ENCODE data around the gene ZRANB3. TPM values are rescaled to one million over a fixed set of nuclear protein-coding genes. Genes with fewer than 3 reads are reported as not detected.
A peak's percentile ranks its signal among the peaks of the same experiment; 100 is the strongest.

Gene ZRANB3
- total RNA-seq, 1 experiment from 2014 or later: 12.0 TPM

DNA sequence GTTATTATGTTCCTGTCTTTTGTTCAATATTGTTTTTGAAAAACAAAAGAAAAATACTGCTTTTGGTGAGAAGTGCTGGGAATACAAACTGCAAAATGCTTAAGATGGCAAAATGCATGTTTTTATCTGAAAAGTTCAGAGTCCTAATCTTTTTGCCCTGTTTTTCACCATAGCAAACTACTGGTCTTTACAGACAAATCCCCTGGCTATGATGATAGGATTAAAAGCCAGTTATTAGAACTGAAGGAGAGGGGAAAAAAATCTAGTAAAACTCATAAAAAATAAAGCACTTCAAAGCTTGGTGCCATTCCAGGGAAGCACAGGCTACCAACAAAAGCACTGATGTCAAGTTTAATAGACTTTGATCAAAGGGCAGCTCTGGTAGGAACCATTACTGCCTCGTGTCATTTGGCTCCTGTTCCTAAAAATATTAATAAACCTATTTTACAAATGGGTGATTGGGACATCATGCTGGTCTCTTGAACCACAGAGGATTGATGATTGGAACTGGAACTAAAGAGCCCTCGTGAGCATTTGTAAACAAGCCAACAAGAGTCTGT, 284.2 kb downstream of the ZRANB3 start:
- H4K20me1 ChIP-seq (ENCODE audit: insufficient read depth): no peaks in the 10 kb centered on the region
- no peaks in the 10 kb centered on the region for H3K36me3 ChIP-seq (ENCODE audit: control insufficient read depth in 1 of 2, insufficient read depth in 2 of 2, low read length in 2 of 2)
- no peak for DNase-seq (ENCODE audit: low read depth, low spot score)
- TF ChIP-seq POLR2A (IDR thresholded peaks at IDR 0.05; ENCODE audit: borderline replicate concordance, extremely low read depth, insufficient read depth, insufficient read length) (no peak), TCF7L2 (IDR thresholded peaks at IDR 0.05; ENCODE audit: borderline replicate concordance, extremely low read depth, insufficient read depth, insufficient read length) (peak; percentile 87)
- TF ChIP-seq, protein P1, sequence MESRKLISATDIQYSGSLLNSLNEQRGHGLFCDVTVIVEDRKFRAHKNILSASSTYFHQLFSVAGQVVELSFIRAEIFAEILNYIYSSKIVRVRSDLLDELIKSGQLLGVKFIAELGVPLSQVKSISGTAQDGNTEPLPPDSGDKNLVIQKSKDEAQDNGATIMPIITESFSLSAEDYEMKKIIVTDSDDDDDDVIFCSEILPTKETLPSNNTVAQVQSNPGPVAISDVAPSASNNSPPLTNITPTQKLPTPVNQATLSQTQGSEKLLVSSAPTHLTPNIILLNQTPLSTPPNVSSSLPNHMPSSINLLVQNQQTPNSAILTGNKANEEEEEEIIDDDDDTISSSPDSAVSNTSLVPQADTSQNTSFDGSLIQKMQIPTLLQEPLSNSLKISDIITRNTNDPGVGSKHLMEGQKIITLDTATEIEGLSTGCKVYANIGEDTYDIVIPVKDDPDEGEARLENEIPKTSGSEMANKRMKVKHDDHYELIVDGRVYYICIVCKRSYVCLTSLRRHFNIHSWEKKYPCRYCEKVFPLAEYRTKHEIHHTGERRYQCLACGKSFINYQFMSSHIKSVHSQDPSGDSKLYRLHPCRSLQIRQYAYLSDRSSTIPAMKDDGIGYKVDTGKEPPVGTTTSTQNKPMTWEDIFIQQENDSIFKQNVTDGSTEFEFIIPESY (IDR thresholded peaks at IDR 0.05; ENCODE audit: extremely low read depth, insufficient replicate concordance, low read length): no peak
- no peaks in the 10 kb centered on the region for H3K9me3 ChIP-seq (ENCODE audit: control insufficient read depth in 1 of 2, insufficient read depth in 1 of 2, low read depth in 1 of 2, low read length in 2 of 2)
- ChIA-PET CTCF (no interaction called here), POLR2A (no interaction called here), RAD21 (ENCODE audit: low non-redundant PET in 1 of 2, low total read pairs in 2 of 2, uncharacterized antibody in 2 of 2, unreplicated experiment in 2 of 2) (no interaction called here)
- no peak overlapping the region for H2AFZ ChIP-seq (ENCODE audit: low read depth, low read length, poor library complexity, severe bottlenecking)
- no peaks in the 10 kb centered on the region for H3K27me3 ChIP-seq (ENCODE audit: insufficient read depth, low read length)
- BruUV-seq (replicated peaks): no TSS peak
- intact Hi-C loops (cut with micrococcal nuclease): no loop called here
- ATAC-seq: no peak
- no peak overlapping the region for H3K4me2 ChIP-seq (ENCODE audit: low read length)
- no peak overlapping the region for H3K9ac ChIP-seq (ENCODE audit: low read length)
- H3K79me2 ChIP-seq (ENCODE audit: insufficient read depth, low read length): no peaks in the 10 kb centered on the region
- no peak overlapping the region for H3K27ac ChIP-seq (ENCODE audit: low read depth, low read length)
- H3K4me3 ChIP-seq (replicated peaks in 1 of 2; ENCODE audit: low read depth in 1 of 2, low read length in 2 of 2): no peak overlapping the region
- H3K4me1 ChIP-seq (ENCODE audit: control insufficient read depth in 1 of 2, insufficient read depth in 2 of 2, low read length in 2 of 2): peaks cover 10 to 20% of the 10 kb centered on the region in 2 experiments
- no peaks in the 10 kb centered on the region for H3K9me2 ChIP-seq (ENCODE audit: insufficient read depth)

DNA sequence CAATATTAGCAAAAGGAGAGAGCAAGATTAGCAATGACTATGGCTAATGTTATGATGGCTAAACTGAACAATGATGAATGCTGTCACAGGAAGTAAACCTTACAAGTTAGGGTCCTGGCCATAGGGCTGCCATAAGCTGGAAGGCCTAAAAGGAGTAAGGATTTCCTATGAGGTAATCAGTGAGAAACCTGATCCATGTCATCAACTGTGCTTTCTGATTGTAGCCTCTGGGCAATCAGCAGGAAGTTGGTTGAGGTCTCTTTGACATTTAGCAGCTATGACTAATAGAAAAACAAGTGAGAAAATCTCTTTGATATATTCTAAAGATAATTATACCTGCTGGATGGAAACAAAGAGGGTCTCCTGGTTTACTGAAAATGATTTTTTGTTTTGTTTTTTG, 285.9 kb downstream of the ZRANB3 start:
- BruUV-seq (replicated peaks): no TSS peak
- intact Hi-C loops (cut with micrococcal nuclease): no loop called here
- Histone ChIP-seq H3K4me3 (replicated peaks in 1 of 2; ENCODE audit: low read depth in 1 of 2, low read length in 2 of 2) (peak overlapping the region in 1 of 2 experiments; percentile 18; a peak in 1 of 4 replicates), H3K27me3 (ENCODE audit: insufficient read depth, low read length) (no peaks in the 10 kb centered on the region), H2AFZ (ENCODE audit: low read depth, low read length, poor library complexity, severe bottlenecking) (no peak overlapping the region), H4K20me1 (ENCODE audit: insufficient read depth) (no peaks in the 10 kb centered on the region), H3K27ac (ENCODE audit: low read depth, low read length) (peak overlapping the region; percentile 28; the same call in 1 of the 2 replicates), H3K4me1 (ENCODE audit: control insufficient read depth in 1 of 2, insufficient read depth in 2 of 2, low read length in 2 of 2) (peaks cover 10 to 20% of the 10 kb centered on the region in 2 experiments), H3K36me3 (ENCODE audit: control insufficient read depth in 1 of 2, insufficient read depth in 2 of 2, low read length in 2 of 2) (no peaks in the 10 kb centered on the region), H3K9ac (ENCODE audit: low read length) (no peak overlapping the region), H3K9me2 (ENCODE audit: insufficient read depth) (no peaks in the 10 kb centered on the region), H3K9me3 (ENCODE audit: control insufficient read depth in 1 of 2, insufficient read depth in 1 of 2, low read depth in 1 of 2, low read length in 2 of 2) (no peaks in the 10 kb centered on the region), H3K79me2 (ENCODE audit: insufficient read depth, low read length) (no peaks in the 10 kb centered on the region), H3K4me2 (ENCODE audit: low read length) (peak overlapping the region; percentile 60)
- POLR2A ChIA-PET: interaction anchor here (0.9 kb wide), 1 partner anchor 57 kb away, joined by 3 read pairs; no protein-coding TSS in a partner anchor
- DNase-seq (ENCODE audit: low read depth, low spot score) (peak; percentile 51), ATAC-seq (peak; percentile 75)
- CTCF ChIA-PET: no interaction called here
- RAD21 ChIA-PET (ENCODE audit: low non-redundant PET in 1 of 2, low total read pairs in 2 of 2, uncharacterized antibody in 2 of 2, unreplicated experiment in 2 of 2): interaction anchor here in 1 of 2 experiments (0.7 kb wide), 1 partner anchor 358 kb away, joined by 4 read pairs; no protein-coding TSS in a partner anchor
- TF ChIP-seq POLR2AphosphoS5 (IDR thresholded peaks at IDR 0.05; ENCODE audit: low read depth, low read length): no peak
- peak; percentile 60; the same call in 1 of the 2 replicates for TF ChIP-seq FOSL1 (IDR thresholded peaks at IDR 0.05; ENCODE audit: low read depth)
- 0 out of 2 replicates have a peak, but pooled peaks have one; percentile 24 for TF ChIP-seq ELF1 (IDR thresholded peaks at IDR 0.05; ENCODE audit: borderline replicate concordance, low read depth)
- TF ChIP-seq CEBPB (IDR thresholded peaks at IDR 0.05; ENCODE audit: low read depth): peak; percentile 86
- TF ChIP-seq, protein P1 (IDR thresholded peaks at IDR 0.05; ENCODE audit: extremely low read depth, insufficient replicate concordance, low read length): no peak
- TF ChIP-seq ZFX (IDR thresholded peaks at IDR 0.05): no peak
- TF ChIP-seq YY1 (IDR thresholded peaks at IDR 0.05; ENCODE audit: extremely low read depth, insufficient replicate concordance, low read depth, low read length): no peak
- TF ChIP-seq EZH2phosphoT487 (IDR thresholded peaks at IDR 0.05; ENCODE audit: borderline replicate concordance): no peak
- TF ChIP-seq, protein P2, sequence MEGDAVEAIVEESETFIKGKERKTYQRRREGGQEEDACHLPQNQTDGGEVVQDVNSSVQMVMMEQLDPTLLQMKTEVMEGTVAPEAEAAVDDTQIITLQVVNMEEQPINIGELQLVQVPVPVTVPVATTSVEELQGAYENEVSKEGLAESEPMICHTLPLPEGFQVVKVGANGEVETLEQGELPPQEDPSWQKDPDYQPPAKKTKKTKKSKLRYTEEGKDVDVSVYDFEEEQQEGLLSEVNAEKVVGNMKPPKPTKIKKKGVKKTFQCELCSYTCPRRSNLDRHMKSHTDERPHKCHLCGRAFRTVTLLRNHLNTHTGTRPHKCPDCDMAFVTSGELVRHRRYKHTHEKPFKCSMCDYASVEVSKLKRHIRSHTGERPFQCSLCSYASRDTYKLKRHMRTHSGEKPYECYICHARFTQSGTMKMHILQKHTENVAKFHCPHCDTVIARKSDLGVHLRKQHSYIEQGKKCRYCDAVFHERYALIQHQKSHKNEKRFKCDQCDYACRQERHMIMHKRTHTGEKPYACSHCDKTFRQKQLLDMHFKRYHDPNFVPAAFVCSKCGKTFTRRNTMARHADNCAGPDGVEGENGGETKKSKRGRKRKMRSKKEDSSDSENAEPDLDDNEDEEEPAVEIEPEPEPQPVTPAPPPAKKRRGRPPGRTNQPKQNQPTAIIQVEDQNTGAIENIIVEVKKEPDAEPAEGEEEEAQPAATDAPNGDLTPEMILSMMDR (IDR thresholded peaks at IDR 0.05 in 2 of 3, conservative IDR thresholded peaks at IDR 0.05 in 1 of 3; ENCODE audit: borderline replicate concordance in 1 of 3, insufficient read depth in 1 of 3, low read depth in 2 of 3, low read length in 2 of 3): no peak
- TF ChIP-seq SP1 (IDR thresholded peaks at IDR 0.05; ENCODE audit: low read depth): peak; percentile 74
- TF ChIP-seq POLR2A (IDR thresholded peaks at IDR 0.05; ENCODE audit: borderline replicate concordance, extremely low read depth, insufficient read depth, insufficient read length): no peak

All from HCT116 (cell line).